Mesangial cell (primary cell): ENCODE data around the gene MBP. TPM values are rescaled to one million over a fixed set of nuclear protein-coding genes. Genes with fewer than 3 reads are reported as not detected.

Experiments used
- total RNA-seq: library from RNA; depleted of rRNA; stranded (reverse); fragments of >200 nt; gene quantifications from 2 replicates; pipeline ENCODE4 v1.2.3, GENCODE V29; 2015

Gene MBP
- total RNA-seq, result 8.8 and 17.1 TPM in 2 replicates

GRCh38 chr18:77132369-77133050 lies at the start of gene MBP:
MBP (minus strand) TSS chr18:77132783; CDS start chr18:77105261, 27,522 bp downstream.

Other genes with a start within 250 kb of the MBP start
- gene GALR1, start 117.1 kb upstream of the MBP start, total RNA-seq, result not detected in 2 replicates